IMR-90 (cell line): ENCODE data around the gene KCNH6. TPM values are rescaled to one million over a fixed set of nuclear protein-coding genes. Genes with fewer than 3 reads are reported as not detected.

Experiments
- ELK1 ChIP-seq: fragments of 150-350 bp; IDR thresholded peaks from 2 replicates; pipeline ENCODE4 v1.6.1; 2016; ENCODE audit warnings: low read depth, mild to moderate bottlenecking, low read length, moderate library complexity, borderline replicate concordance
- RFX5 ChIP-seq: IDR thresholded peaks from 2 replicates; pipeline ENCODE4 v1.8.0; 2012; ENCODE audit warnings: low read depth, mild to moderate bottlenecking, low read length, moderate library complexity
- polyA plus RNA-seq, 3 experiments: library from polyadenylated mRNA; depleted of rRNA; stranded (reverse); fragments of >200 nt; gene quantifications; 2 replicates each; pipeline ENCODE4 v1.2.3, GENCODE V29; 2012; ENCODE audit warnings: low replicate concordance in 1 of 3
- total RNA-seq: library from RNA; depleted of rRNA; stranded (reverse); fragments of >200 nt; gene quantifications from 2 replicates; pipeline ENCODE4 v1.2.3, GENCODE V29; 2012
- TF ChIP-seq, protein P1 (sequence below): fragments of 150-350 bp; IDR thresholded peaks from 2 replicates; pipeline ENCODE4 v1.6.1; 2017; ENCODE audit warnings: mild to moderate bottlenecking, antibody characterized with exemption, low read length, low read depth

KCNH6 gene
- total and polyA plus RNA-seq, 2 of the 4 experiments (the other 2 are of a cell fraction), result 0.17 to 0.18 TPM

- TF ChIP-seq RFX5 (no peak), ELK1 (no peak)
- TF ChIP-seq, protein P1, sequence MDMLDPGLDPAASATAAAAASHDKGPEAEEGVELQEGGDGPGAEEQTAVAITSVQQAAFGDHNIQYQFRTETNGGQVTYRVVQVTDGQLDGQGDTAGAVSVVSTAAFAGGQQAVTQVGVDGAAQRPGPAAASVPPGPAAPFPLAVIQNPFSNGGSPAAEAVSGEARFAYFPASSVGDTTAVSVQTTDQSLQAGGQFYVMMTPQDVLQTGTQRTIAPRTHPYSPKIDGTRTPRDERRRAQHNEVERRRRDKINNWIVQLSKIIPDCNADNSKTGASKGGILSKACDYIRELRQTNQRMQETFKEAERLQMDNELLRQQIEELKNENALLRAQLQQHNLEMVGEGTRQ, result no peak
Measured at GRCh38 chr17:63476459-63476853, 46.7 kb upstream of the KCNH6 start (continued).
